Stimulated activated CD4-positive, alpha-beta T cell treated with anti-CD3 and anti-CD28 coated beads, Interleukin-12 subunit alpha, Interleukin-12 subunit beta, amount 100 ng/mL, for 48 hours (primary cell): ENCODE measurements around the gene GPR87.

Source experiments
- DNase-seq, 3 donors: peaks; one replicate each; pipeline ENCODE4 v3.0.0-alpha.2; 2020; ENCODE audit warnings: low read depth in 2 of 3, low spot score in 1 of 3

GPR87 gene

GRCh38 chr3:151316267-151316991, at the start of gene GPR87:
Gene GPR87 (minus strand): TSS chr3:151316820. CDS start chr3:151300100, 16,720 bp downstream.
- DNase-seq = no peak

- no peak for DNase-seq
Measured at GRCh38 chr3:151362751-151363174, 46.1 kb upstream of the GPR87 start.

- no peak for DNase-seq
Measured at GRCh38 chr3:151357463-151357850, 40.8 kb upstream of the GPR87 start.

- no peak for DNase-seq
Measured at GRCh38 chr3:151356794-151357462, 40.3 kb upstream of the GPR87 start.

- DNase-seq = no peak
Measured at GRCh38 chr3:151351648-151352047, 35.0 kb upstream of the GPR87 start.

- no peak for DNase-seq
Measured at GRCh38 chr3:151351219-151351618, 34.6 kb upstream of the GPR87 start.

GRCh38 chr3:151350656-151351055, 34.0 kb upstream of the GPR87 start:
- no peak for DNase-seq

- no peak for DNase-seq
Measured at GRCh38 chr3:151347432-151347831, 30.8 kb upstream of the GPR87 start.

- DNase-seq = no peak
Measured at GRCh38 chr3:151346292-151346691, 29.7 kb upstream of the GPR87 start.

GRCh38 chr3:151345859-151346258, 29.2 kb upstream of the GPR87 start:
- no peak for DNase-seq

GRCh38 chr3:151331696-151332095, 15.1 kb upstream of the GPR87 start:
- DNase-seq = no peak

- DNase-seq = no peak
Measured at GRCh38 chr3:151330899-151331298, 14.3 kb upstream of the GPR87 start.

GRCh38 chr3:151330379-151330778, 13.8 kb upstream of the GPR87 start:
- DNase-seq = no peak

- DNase-seq = no peak
Measured at GRCh38 chr3:151329363-151329762, 12.7 kb upstream of the GPR87 start, which contains the start of gene P2RY13. Gene P2RY13 (minus strand): TSS chr3:151329549. CDS start chr3:151329528, 21 bp downstream.

GRCh38 chr3:151328298-151328995, 11.8 kb upstream of the GPR87 start:
- no peak for DNase-seq

- no peak for DNase-seq
Measured at GRCh38 chr3:151327571-151328198, 11.1 kb upstream of the GPR87 start.

- DNase-seq = no peak
Measured at GRCh38 chr3:151322511-151322910, 5.9 kb upstream of the GPR87 start.

- no peak for DNase-seq
Measured at GRCh38 chr3:151321526-151321925, 4.9 kb upstream of the GPR87 start.

- DNase-seq = no peak
Measured at GRCh38 chr3:151320131-151320530, 3.5 kb upstream of the GPR87 start.

GRCh38 chr3:151319628-151320027, 3.0 kb upstream of the GPR87 start:
- no peak for DNase-seq

- DNase-seq = no peak
Measured at GRCh38 chr3:151318991-151319390, 2.4 kb upstream of the GPR87 start.

- DNase-seq = no peak
Measured at GRCh38 chr3:151318313-151318712, 1.7 kb upstream of the GPR87 start.
